RPMI8226 (cell line): ENCODE measurements around the gene ZNG1A.
"Not testable (repeated sequence)": the region's sequence is repeated elsewhere in the genome, so short reads cannot be mapped to it uniquely, and the experiment has no call there.

ENCODE experiments used
- DNase-seq: peaks from one replicate; pipeline ENCODE4 v3.0.0-alpha.2; 2015

The ZNG1A gene

GRCh38 chr9:93909-94308 is 84.9 kb downstream of the ZNG1A start:
- DNase-seq: not testable (repeated sequence)

- DNase-seq: not testable (repeated sequence)
These were observed 88.0 kb downstream of the ZNG1A start for GRCh38 chr9:90851-91250.

- DNase-seq: not testable (repeated sequence)
These were observed 90.3 kb downstream of the ZNG1A start for GRCh38 chr9:88396-89037.

GRCh38 chr9:87860-88259 is 91.0 kb downstream of the ZNG1A start:
- DNase-seq: not testable (repeated sequence)

- not testable (repeated sequence) for DNase-seq
These were observed 91.8 kb downstream of the ZNG1A start for GRCh38 chr9:87105-87504.

GRCh38 chr9:86697-87096 is 92.2 kb downstream of the ZNG1A start:
- not testable (repeated sequence) for DNase-seq

- not testable (repeated sequence) for DNase-seq
These were observed 95.7 kb downstream of the ZNG1A start for GRCh38 chr9:82932-83689.

- not testable (repeated sequence) for DNase-seq
These were observed 100.5 kb downstream of the ZNG1A start for GRCh38 chr9:78333-78732.

- DNase-seq: not testable (repeated sequence)
These were observed 102.5 kb downstream of the ZNG1A start for GRCh38 chr9:76389-76788.

GRCh38 chr9:73900-74525 is 104.8 kb downstream of the ZNG1A start:
- DNase-seq: not testable (repeated sequence)

- not testable (repeated sequence) for DNase-seq
These were observed 105.6 kb downstream of the ZNG1A start for GRCh38 chr9:73076-73899.
